NT2/D1 (cell line): ENCODE measurements around the gene CDK11B.

Experiments
- SUZ12 ChIP-seq: IDR thresholded peaks from 2 replicates; pipeline ENCODE4 v1.6.1; 2011; ENCODE audit not compliant: insufficient read length, insufficient read depth; ENCODE audit errors: extremely low read depth
- YY1 ChIP-seq: IDR thresholded peaks from 2 replicates; pipeline ENCODE4 v1.6.1; 2011; ENCODE audit not compliant: insufficient read length, insufficient read depth
- ZNF274 ChIP-seq: IDR thresholded peaks from 2 replicates; pipeline ENCODE4 v1.6.1; 2011; ENCODE audit warnings: mild to moderate bottlenecking, low read depth, low read length

GRCh38 chr1:1665815-1666251, 7.0 kb upstream of the CDK11B start:
- TF ChIP-seq YY1: no peak
- TF ChIP-seq ZNF274: no peak
- no peak for TF ChIP-seq SUZ12
